ENCODE data around the gene TRIM33.

Gene TRIM33

GRCh38 chr1:114511032-114511785 lies at the start of gene TRIM33:
TRIM33 (minus strand) TSS chr1:114511203; CDS start chr1:114511076, 127 bp downstream.
- H3K4me3 ChIP-seq (ENCODE audit: control insufficient read depth, low read depth, low read length), result peak within 1 kb of the TSS; percentile 90
- DNase-seq (ENCODE audit: low read depth), result peak; percentile 92
- TF ChIP-seq CTCF (conservative IDR thresholded peaks at IDR 0.05; ENCODE audit: control insufficient read depth, insufficient read depth, low read depth, low read length), result no peak

- no peak overlapping the region for H3K4me3 ChIP-seq (ENCODE audit: control insufficient read depth, low read depth, low read length)
- no peak for TF ChIP-seq CTCF (conservative IDR thresholded peaks at IDR 0.05; ENCODE audit: control insufficient read depth, insufficient read depth, low read depth, low read length)
- no peak for DNase-seq (ENCODE audit: low read depth)
Measured at GRCh38 chr1:114559356-114559755, 48.4 kb upstream of the TRIM33 start.

- DNase-seq (ENCODE audit: low read depth), result peak; percentile 12
- H3K4me3 ChIP-seq (ENCODE audit: control insufficient read depth, low read depth, low read length), result no peak overlapping the region
- TF ChIP-seq CTCF (conservative IDR thresholded peaks at IDR 0.05; ENCODE audit: control insufficient read depth, insufficient read depth, low read depth, low read length), result peak; percentile 37
Measured at GRCh38 chr1:114558544-114558943, 47.5 kb upstream of the TRIM33 start.

- no peak for DNase-seq (ENCODE audit: low read depth)
- H3K4me3 ChIP-seq (ENCODE audit: control insufficient read depth, low read depth, low read length), result no peak overlapping the region
- no peak for TF ChIP-seq CTCF (conservative IDR thresholded peaks at IDR 0.05; ENCODE audit: control insufficient read depth, insufficient read depth, low read depth, low read length)
Measured at GRCh38 chr1:114554577-114554976, 43.6 kb upstream of the TRIM33 start.

GRCh38 chr1:114552106-114552639 lies 41.2 kb upstream of the TRIM33 start:
- TF ChIP-seq CTCF (conservative IDR thresholded peaks at IDR 0.05; ENCODE audit: control insufficient read depth, insufficient read depth, low read depth, low read length), result no peak
- DNase-seq (ENCODE audit: low read depth), result no peak

GRCh38 chr1:114551400-114551799 lies 40.4 kb upstream of the TRIM33 start:
- no peak for TF ChIP-seq CTCF (conservative IDR thresholded peaks at IDR 0.05; ENCODE audit: control insufficient read depth, insufficient read depth, low read depth, low read length)
- DNase-seq (ENCODE audit: low read depth), result no peak
- H3K4me3 ChIP-seq (ENCODE audit: control insufficient read depth, low read depth, low read length), result no peak overlapping the region

More at GRCh38 chr1:114552106-114552639, 41.2 kb upstream of the TRIM33 start:
- no peak overlapping the region for H3K4me3 ChIP-seq (ENCODE audit: control insufficient read depth, low read depth, low read length)

Data from fibroblast of mammary gland (primary cell).